Measurements from ENCODE around the gene CARD16. TPM values are rescaled to one million over a fixed set of nuclear protein-coding genes. Genes with fewer than 3 reads are reported as not detected.
"Not testable (repeated sequence)": the region's sequence is repeated elsewhere in the genome, so short reads cannot be mapped to it uniquely, and the experiment has no call there.

Gene CARD16
- total RNA-seq, 1 donor from 2014 or later = 2.0 TPM

- Mint-ChIP-seq H3K4me3 (ENCODE audit: unreplicated experiment) (no peak overlapping the region), H3K36me3 (ENCODE audit: low read depth, unreplicated experiment) (no peaks in the 10 kb centered on the region), H3K9me3 (ENCODE audit: unreplicated experiment) (no peaks in the 10 kb centered on the region), H3K27me3 (ENCODE audit: low read depth, unreplicated experiment) (no peaks in the 10 kb centered on the region), H3K27ac (ENCODE audit: unreplicated experiment) (no peak overlapping the region), H3K4me1 (ENCODE audit: low read depth, unreplicated experiment) (peaks cover 6% of the 10 kb centered on the region)
- Histone ChIP-seq H3K79me2 (ENCODE audit: insufficient read depth, low read length) (no peaks in the 10 kb centered on the region), H4K20me1 (ENCODE audit: insufficient read depth, low read length) (no peaks in the 10 kb centered on the region), H2AFZ (ENCODE audit: low read depth, low read length) (no peak overlapping the region), H3K36me3 (ENCODE audit: insufficient read depth, low read length) (no peaks in the 10 kb centered on the region), H3K9me3 (ENCODE audit: insufficient read depth, low read depth, low read length) (no peaks in the 10 kb centered on the region), H3K27ac (ENCODE audit: low read depth, low read length) (no peak overlapping the region), H3K4me2 (ENCODE audit: low read length) (no peak overlapping the region), H3K4me3 (ENCODE audit: insufficient read depth, low read depth, low read length) (no peak overlapping the region), H3K27me3 (ENCODE audit: insufficient read depth, low read length) (no peaks in the 10 kb centered on the region), H3K9ac (ENCODE audit: low read length) (no peak overlapping the region), H3K4me1 (ENCODE audit: insufficient read depth, low read length) (no peaks in the 10 kb centered on the region)
- no peak for DNase-seq (ENCODE audit: low read depth)
- FAIRE-seq = no peak
- TF ChIP-seq, protein P1, sequence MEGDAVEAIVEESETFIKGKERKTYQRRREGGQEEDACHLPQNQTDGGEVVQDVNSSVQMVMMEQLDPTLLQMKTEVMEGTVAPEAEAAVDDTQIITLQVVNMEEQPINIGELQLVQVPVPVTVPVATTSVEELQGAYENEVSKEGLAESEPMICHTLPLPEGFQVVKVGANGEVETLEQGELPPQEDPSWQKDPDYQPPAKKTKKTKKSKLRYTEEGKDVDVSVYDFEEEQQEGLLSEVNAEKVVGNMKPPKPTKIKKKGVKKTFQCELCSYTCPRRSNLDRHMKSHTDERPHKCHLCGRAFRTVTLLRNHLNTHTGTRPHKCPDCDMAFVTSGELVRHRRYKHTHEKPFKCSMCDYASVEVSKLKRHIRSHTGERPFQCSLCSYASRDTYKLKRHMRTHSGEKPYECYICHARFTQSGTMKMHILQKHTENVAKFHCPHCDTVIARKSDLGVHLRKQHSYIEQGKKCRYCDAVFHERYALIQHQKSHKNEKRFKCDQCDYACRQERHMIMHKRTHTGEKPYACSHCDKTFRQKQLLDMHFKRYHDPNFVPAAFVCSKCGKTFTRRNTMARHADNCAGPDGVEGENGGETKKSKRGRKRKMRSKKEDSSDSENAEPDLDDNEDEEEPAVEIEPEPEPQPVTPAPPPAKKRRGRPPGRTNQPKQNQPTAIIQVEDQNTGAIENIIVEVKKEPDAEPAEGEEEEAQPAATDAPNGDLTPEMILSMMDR (IDR thresholded peaks at IDR 0.05; ENCODE audit: insufficient read depth, low read depth, low read length) = no peak
- no peak for TF ChIP-seq EZH2 (IDR thresholded peaks at IDR 0.05; ENCODE audit: insufficient read depth, low read length)
Observed at GRCh38 chr11:105074166-105074530, 29.0 kb upstream of the CARD16 start.

GRCh38 chr11:105073456-105074165, 28.5 kb upstream of the CARD16 start:
- Histone ChIP-seq H3K9ac (ENCODE audit: low read length) (no peak overlapping the region), H3K79me2 (ENCODE audit: insufficient read depth, low read length) (no peaks in the 10 kb centered on the region), H2AFZ (ENCODE audit: low read depth, low read length) (no peak overlapping the region), H3K36me3 (ENCODE audit: insufficient read depth, low read length) (no peaks in the 10 kb centered on the region), H3K27me3 (ENCODE audit: insufficient read depth, low read length) (no peaks in the 10 kb centered on the region), H3K9me3 (ENCODE audit: insufficient read depth, low read depth, low read length) (no peaks in the 10 kb centered on the region), H3K4me1 (ENCODE audit: insufficient read depth, low read length) (no peaks in the 10 kb centered on the region), H3K4me2 (ENCODE audit: low read length) (no peak overlapping the region), H4K20me1 (ENCODE audit: insufficient read depth, low read length) (no peaks in the 10 kb centered on the region), H3K4me3 (ENCODE audit: insufficient read depth, low read depth, low read length) (no peak overlapping the region), H3K27ac (ENCODE audit: low read depth, low read length) (no peak overlapping the region)
- no peak overlapping the region for H3K27ac Mint-ChIP-seq (ENCODE audit: unreplicated experiment)
- DNase-seq (ENCODE audit: low read depth) (no peak), FAIRE-seq (no peak)
- H3K4me3 Mint-ChIP-seq (ENCODE audit: unreplicated experiment) = no peak overlapping the region
- H3K9me3 Mint-ChIP-seq (ENCODE audit: unreplicated experiment) = no peaks in the 10 kb centered on the region
- H3K27me3 Mint-ChIP-seq (ENCODE audit: low read depth, unreplicated experiment) = no peaks in the 10 kb centered on the region
- peaks cover 6% of the 10 kb centered on the region for H3K4me1 Mint-ChIP-seq (ENCODE audit: low read depth, unreplicated experiment)
- TF ChIP-seq, protein P1 (IDR thresholded peaks at IDR 0.05; ENCODE audit: insufficient read depth, low read depth, low read length) = no peak
- no peak for TF ChIP-seq EZH2 (IDR thresholded peaks at IDR 0.05; ENCODE audit: insufficient read depth, low read length)
- H3K36me3 Mint-ChIP-seq (ENCODE audit: low read depth, unreplicated experiment) = no peaks in the 10 kb centered on the region

GRCh38 chr11:105072080-105072479, 26.9 kb upstream of the CARD16 start:
- not testable (repeated sequence) for H3K4me3 ChIP-seq (ENCODE audit: insufficient read depth, low read depth, low read length); H2AFZ ChIP-seq (ENCODE audit: low read depth, low read length); DNase-seq (ENCODE audit: low read depth); H3K4me1 Mint-ChIP-seq (ENCODE audit: low read depth, unreplicated experiment); H3K9me3 Mint-ChIP-seq (ENCODE audit: unreplicated experiment); H4K20me1 ChIP-seq (ENCODE audit: insufficient read depth, low read length); H3K27ac ChIP-seq (ENCODE audit: low read depth, low read length); H3K27me3 ChIP-seq (ENCODE audit: insufficient read depth, low read length); H3K27me3 Mint-ChIP-seq (ENCODE audit: low read depth, unreplicated experiment); H3K4me3 Mint-ChIP-seq (ENCODE audit: unreplicated experiment); H3K27ac Mint-ChIP-seq (ENCODE audit: unreplicated experiment); H3K9ac ChIP-seq (ENCODE audit: low read length); H3K4me2 ChIP-seq (ENCODE audit: low read length); H3K36me3 Mint-ChIP-seq (ENCODE audit: low read depth, unreplicated experiment); H3K4me1 ChIP-seq (ENCODE audit: insufficient read depth, low read length); H3K36me3 ChIP-seq (ENCODE audit: insufficient read depth, low read length); H3K9me3 ChIP-seq (ENCODE audit: insufficient read depth, low read depth, low read length); FAIRE-seq; H3K79me2 ChIP-seq (ENCODE audit: insufficient read depth, low read length)
